T-helper 2 cell treated with Interferon-gamma antibody and Interleukin-4, amounts not matched to agents 100 ng/mL and 5 ng/mL, for 36 hours (primary cell): ENCODE measurements around the gene FCGR1A. TPM values are rescaled to one million over a fixed set of nuclear protein-coding genes. Genes with fewer than 3 reads are reported as not detected.
"Not testable (repeated sequence)": the region's sequence is repeated elsewhere in the genome, so short reads cannot be mapped to it uniquely, and the experiment has no call there.

Source experiments
- intact Hi-C: fragments of 100-400 bp; cut with micrococcal nuclease; formaldehyde crosslinking; loops from one replicate; pipeline ENCODE4 v1.15.1; 2023
- total RNA-seq: library from RNA; stranded (reverse); gene quantifications from 2 replicates; pipeline ENCODE4 v1.2.3, GENCODE V29; 2022

Gene FCGR1A
- total RNA-seq, 1 donor from 2014 or later, result not detected

DNA sequence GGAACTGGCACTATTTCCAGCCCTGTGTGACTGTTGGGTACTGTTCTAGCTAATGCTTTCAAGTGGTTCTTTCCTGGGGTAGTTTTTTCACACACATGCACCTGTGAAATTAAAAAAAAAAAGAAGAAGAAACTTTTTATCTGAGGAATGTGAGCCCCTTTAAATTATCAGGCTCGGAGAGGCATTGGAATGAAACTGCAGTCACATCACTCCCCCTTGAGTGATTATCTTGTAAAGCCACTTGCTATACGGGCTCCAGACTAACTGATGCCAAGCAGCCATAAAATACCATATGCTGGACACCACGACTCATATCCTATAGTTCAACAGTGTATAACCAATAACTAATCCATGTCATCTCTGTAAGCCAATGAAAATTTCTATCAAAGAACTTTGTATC lies 5.4 kb upstream of the FCGR1A start:
- intact Hi-C loops, result not testable (repeated sequence)

DNA sequence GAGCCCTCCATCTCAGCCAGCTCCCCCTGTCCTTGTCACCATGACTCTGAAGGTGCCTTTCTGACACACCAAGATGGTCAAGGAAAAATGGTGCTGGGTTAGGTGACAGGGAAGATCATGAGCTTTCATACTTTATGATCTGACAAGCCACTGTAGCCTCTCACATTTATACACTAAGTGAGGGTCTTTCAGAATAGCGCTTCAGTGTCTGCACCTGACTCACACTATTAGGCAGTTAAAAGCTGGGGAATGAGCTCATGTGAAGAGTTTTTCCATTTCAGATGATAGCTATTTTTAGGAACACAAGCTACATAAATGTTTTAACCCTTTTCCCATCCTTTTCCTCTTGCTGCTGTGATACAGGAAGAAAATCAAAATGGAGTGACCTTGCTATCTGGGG lies 4.2 kb upstream of the FCGR1A start:
- intact Hi-C loops, result not testable (repeated sequence)

DNA sequence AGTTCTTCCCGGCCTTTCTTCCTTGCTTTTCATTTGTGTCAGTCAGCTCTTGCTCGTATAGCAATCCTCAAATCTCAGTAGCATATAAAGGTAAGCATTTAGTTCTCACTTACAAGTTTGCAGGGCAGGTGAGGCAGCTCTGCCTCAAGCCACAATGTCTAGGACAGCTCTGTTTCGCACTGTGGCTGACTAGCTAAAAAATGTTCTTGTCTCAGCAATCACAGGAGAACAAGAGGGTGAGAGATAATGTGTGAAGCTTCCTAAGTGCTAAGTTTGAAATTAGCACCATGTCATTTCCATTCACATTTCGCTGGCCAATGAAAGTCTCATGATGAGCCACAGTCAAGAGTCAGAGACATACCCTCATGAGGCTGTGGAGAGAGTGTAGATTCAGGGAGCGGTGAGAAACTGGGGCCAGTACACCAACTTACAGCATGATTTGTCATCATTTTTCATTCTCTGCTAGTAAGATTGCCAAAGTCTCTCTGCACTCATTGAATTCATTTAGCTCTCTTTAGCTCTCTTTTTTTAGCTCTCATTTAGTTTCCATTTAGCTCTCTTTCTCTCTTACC lies 995 bp upstream of the FCGR1A start:
- intact Hi-C loops, result not testable (repeated sequence)

DNA sequence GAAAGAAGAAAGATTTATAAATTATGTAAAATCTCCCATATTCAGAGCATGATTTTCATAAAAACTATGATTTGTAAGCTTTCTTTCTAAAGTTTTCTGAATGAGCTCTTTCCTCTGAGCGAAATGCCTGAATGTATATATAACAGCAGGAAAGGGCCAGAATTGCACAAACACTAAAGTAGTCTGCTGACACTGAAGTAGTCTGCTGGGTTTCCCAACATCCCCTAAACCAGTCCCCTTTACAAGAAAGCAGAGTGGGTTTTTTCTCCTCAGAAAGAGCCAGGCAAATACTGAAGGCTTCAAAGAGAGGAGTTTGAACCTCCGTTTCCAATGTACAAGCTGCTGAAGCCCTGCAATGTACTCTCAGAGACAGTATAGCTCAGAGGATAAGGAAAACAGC lies 795 bp downstream of the FCGR1A start:
- intact Hi-C loops, result not testable (repeated sequence)

DNA sequence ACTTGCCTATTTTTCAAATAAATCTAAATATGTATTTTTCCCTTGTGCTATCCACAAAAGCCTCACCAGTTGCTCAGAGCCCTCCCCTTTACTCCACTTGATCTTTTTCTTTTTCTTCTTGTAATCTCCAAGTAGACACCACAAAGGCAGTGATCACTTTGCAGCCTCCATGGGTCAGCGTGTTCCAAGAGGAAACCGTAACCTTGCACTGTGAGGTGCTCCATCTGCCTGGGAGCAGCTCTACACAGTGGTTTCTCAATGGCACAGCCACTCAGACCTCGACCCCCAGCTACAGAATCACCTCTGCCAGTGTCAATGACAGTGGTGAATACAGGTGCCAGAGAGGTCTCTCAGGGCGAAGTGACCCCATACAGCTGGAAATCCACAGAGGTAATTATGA lies 1.4 kb downstream of the FCGR1A start:
- intact Hi-C loops, result not testable (repeated sequence)

DNA sequence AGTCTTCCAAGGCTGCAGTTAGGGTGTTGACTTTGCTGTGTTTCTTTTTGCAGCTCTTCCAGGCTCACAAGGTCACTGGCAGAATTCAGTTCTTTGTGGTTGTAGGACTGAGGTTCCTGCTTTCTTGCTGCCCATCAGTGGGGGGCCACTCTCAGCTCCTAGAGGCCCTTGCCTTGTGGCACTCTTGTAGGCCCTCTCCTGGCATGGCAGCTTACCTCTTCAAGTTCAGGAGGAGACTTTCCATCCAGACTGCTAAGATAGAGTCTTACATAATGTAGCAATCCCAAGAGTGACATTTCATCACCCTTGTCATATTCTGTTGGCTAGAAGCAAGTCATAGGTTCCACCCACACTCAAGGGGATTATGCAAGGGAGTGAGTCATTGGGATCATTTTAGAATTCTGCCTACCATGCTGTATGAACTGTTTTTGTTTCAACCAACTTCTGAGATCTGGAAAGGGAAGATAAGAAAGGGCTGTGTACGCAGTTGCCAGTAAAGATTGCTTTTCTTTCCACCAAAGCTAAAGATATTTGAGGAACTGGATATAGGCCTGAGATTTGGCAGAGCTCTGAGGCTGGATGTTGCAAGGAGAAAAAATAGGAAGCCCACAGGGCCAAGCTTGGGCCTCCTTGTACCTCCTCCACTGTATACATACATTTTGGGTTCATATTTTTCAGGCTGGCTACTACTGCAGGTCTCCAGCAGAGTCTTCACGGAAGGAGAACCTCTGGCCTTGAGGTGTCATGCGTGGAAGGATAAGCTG lies 5.4 kb downstream of the FCGR1A start:
- intact Hi-C loops, result not testable (repeated sequence)

DNA sequence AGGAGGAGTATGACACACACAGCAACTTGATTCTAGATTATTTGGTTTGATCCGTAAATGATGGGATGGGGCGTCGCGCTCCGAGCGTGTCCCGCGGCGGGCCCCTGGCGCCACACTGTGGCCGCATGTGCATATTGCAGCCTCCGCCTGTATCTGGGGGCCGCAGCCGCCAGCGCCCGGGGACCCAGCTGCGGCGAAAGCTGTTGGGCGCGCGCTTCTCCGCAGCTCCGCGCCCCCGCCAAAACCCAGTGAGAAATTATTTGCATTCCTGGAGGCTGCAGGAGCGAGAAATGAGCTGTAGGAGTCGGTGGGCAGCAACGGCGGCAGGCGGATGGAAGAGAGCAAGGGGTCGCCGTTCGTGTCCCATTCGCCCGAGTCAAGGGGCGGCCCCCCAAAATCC lies 10.0 kb downstream of the FCGR1A start:
- intact Hi-C loops, result not testable (repeated sequence)

DNA sequence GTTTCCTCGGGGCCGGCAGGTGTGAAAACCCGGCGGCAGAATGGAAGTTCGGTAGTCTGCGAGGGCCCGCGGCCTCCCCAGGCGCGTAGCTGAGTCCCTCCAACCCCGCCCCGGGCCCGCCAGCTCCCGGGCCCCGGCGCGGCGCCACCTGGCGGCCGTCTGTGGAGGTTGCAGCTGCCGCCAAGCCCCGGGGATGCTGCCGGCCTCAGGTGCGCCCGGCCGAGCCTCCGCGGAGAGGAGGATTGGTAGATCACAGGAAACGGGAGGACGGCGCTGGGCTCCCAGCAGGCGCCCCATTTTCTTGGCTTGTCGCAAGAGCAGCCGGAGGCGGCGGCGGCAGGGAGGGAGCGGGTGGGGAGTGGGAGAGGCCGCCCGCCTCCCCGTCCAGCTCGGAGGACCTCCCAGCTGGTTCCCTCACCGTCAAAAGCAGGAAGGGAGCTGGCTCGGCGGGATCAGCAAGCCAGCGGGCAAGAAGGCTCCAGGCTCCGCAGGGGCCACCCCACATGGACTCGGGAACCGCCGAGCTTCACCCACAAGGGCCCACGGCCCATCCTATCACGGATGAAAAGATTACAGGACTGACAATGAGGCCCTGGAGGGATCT lies 10.5 kb downstream of the FCGR1A start:
- intact Hi-C loops, result not testable (repeated sequence)

DNA sequence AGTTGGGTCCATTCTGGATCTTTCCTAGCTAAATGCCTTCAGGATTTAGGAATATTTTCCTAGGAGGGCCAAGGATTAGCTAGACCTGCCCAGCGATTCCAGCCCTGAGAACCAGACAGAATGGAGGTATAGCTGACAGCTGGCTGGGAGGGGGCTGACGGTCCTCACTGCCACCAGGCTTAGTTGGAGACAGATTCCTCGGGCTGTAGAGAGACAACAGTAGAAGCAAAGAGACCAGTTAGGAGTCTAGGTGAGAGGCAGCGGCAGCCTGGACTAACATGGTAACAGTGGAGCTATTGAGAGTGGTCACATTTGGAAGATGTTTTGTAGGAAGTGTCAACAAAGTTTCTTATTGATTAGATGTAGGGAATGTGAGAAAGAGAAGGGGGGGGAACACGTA lies 11.4 kb downstream of the FCGR1A start:
- intact Hi-C loops, result not testable (repeated sequence)

DNA sequence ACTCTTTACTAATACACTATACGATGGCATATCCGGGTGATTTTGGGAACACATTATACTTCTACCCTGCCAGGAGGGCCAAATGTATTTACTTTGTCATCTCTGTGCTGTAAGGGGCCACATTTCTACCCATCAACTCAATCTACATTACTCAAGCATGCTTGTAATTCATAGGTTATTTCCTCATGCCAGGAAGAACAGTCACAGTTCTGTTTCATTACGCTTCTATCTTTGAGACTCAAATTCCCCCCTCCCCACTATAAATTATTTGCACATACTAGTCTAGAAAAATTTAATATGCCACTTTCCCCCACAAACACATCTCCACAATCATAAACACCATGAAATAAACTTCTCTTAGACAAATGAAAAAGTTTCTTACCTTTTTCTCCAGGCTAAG lies 19.1 kb downstream of the FCGR1A start:
- intact Hi-C loops, result not testable (repeated sequence)

DNA sequence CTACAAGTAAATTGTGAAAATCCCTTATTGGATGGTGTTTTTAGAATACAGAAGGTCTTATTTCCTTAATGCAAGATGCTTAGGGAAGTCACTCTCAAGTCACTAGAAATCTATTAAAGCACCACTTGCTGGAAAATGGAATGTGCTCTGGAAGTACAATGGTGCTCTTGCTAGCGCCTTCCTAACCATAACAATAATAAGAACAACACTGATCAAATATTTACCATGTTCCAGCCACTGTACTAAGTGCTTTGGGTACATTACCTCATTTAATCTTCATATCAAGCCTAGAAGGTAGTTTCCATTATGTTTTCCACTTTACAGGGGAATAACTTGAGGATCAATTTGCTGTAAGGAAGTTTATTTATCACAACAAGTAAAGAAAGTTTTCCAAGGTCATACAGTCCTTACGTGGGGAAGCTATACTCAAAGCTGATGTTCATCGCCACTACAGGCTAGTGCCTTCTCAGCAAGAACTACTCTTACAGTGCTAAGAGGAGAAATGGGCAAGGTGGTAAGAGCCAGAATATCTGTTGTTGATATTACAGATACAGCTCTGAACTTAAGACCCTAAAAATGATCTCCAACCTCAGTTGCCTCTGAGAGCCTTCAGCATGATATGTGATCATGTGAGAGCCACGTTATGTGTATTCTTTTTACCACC lies 22.1 kb downstream of the FCGR1A start:
- intact Hi-C loops, result not testable (repeated sequence)

DNA sequence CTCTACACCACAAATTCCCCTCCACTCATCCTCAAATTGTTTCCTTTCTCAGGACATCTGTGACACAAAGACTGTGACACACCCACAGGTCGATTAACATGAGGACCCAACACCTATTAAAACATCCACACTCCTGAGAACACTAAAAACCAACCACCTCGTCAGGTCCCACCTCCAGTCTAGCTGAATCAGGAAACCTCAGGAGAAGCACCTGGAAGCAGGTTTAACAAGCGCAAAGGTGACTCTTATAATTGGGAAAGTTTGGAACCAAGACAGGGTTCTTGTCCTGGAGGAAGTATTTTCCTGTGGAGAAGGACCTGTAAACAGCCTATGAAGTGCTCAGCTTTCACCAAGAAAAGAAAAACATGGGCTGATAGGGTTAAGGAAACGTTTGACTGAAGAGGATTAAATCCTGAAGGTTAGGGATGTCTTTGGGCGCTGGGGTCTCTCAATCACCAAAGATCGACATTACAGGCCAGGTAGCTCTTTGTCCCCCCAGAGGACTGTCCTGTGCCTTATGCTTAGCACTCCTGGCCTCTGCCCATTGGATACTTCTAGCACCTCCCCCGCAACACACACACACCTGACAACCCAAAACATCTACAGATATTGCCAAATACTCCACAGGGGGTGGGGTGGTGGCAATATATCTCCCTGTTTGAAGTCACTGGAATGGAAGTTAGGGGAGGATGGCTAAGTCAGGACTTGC lies 28.4 kb downstream of the FCGR1A start:
- intact Hi-C loops, result not testable (repeated sequence)

DNA sequence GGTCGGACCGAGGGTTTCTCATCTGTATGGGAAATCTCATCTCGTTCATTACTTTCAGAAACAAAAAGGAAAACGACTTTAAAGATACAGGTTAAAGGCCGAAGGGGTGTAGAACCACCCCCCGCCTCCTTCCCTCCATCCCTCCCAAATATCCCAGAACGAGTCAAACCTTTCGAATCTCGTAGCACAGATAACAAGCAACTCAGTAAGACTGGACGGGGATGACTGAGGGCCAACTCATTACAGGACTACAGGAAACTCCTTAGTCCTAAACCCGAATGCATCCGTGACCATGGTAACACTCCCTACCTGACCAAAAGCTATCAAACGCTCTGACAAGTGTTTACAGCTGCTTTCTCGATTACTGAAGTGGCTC lies 29.0 kb downstream of the FCGR1A start:
- intact Hi-C loops, result not testable (repeated sequence)

DNA sequence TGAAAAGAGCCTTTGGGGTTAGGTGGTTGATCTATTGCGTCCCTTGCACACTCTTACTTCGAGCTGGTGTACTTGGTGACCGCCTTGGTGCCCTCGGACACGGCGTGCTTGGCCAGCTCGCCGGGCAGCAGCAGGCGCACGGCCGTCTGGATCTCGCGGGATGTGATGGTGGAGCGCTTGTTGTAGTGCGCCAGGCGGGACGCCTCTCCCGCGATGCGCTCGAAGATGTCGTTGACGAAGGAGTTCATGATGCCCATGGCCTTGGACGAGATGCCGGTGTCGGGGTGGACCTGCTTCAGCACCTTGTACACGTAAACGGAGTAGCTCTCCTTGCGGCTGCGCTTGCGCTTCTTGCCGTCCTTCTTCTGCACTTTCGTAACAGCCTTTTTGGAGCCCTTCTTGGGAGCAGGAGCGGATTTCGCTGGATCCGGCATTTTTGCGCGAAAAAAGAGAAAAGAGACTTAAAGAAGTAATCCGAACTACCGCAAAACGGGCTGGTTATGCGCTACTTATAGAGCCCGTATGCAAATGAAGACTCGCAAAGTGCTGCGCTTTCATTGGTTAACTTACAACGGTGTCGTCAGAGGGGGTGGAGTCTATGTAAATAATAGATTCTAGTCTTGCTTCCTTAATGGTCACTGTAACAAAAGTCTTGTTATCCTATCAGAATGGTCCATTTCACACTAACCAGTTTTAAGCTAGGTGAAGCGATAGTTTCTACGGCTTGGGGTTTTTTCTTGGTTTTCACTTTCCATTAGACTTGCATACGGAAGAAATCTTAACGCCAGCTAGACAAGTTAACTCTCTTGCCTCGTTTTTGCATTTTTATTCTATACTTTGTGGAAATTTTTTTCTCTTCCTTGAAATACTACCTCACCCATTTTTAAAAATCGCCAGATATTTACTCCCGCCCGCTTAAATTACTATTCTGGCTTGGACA lies 29.7 kb downstream of the FCGR1A start:
- intact Hi-C loops, result not testable (repeated sequence)

DNA sequence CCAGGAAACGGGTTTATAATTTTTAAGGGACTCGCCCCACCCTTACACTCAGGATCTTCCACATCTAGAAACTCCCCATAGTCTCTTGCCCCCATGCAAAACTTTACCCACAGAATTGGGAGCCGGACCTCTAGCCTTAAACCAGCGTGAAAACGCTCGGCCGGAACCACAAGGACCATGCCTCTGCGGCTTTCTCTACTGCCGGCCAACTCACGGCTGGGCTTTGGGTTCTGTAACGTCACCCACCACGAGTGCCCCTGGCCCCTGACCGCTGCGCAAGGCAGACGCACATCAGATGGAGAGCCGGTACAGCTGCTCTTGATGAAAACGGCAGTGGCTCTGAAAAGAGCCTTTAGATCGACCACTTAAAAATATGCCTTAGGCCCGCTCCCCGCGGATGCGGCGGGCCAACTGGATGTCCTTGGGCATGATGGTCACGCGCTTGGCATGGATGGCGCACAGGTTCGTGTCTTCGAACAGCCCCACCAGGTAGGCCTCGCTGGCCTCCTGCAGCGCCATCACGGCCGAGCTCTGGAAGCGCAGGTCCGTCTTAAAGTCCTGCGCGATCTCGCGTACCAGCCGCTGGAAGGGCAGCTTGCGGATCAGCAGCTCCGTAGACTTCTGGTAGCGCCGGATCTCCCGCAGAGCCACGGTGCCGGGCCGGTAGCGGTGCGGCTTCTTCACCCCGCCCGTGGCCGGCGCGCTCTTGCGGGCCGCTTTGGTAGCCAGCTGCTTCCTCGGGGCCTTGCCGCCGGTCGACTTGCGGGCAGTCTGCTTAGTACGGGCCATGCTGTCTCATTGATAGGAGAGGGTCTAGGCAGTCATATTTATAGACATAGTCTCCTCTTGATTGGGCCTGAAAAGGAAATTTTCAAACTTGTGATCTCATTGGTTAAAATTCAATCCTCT lies 30.7 kb downstream of the FCGR1A start:
- intact Hi-C loops, result not testable (repeated sequence)

DNA sequence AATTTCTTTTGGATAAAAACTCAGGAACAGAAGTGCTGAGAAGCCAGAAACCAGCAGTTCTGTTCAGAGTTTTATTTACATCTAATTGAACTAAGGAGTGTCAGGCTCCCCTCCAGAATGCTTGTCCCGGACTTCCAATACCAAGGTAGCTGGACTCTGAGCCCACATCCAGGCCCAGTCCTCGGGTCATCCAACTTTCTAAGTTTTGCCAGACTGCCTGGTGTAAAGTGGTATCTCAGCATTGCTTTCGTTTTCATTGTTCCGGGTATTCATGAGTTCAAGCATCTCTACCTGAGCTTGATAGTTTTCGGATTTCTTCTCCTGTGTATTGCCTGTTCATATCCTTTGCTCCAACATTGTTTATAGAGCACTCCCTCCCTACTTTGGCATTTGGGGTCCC lies 37.9 kb downstream of the FCGR1A start:
- intact Hi-C loops, result not testable (repeated sequence)

DNA sequence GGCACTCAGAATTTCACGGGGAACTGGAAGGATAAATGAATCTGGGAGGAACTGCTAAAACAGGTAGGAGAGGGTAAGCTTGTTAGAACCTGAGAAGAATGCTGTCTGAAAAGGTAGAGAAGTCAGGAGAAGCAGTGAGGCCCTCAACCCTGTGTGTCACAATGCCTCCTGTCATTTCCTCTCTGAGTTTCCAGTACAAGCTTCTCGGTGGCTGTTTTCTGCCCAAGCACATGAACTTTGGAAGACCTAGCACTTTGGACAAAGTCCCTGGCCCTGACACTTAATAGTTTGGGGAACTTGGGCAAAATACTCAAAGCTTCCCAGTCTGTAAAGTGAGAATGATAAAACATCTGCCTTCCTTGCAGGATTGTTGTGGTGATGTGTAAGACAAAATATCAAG lies 44.1 kb downstream of the FCGR1A start:
- intact Hi-C loops, result not testable (repeated sequence)

DNA sequence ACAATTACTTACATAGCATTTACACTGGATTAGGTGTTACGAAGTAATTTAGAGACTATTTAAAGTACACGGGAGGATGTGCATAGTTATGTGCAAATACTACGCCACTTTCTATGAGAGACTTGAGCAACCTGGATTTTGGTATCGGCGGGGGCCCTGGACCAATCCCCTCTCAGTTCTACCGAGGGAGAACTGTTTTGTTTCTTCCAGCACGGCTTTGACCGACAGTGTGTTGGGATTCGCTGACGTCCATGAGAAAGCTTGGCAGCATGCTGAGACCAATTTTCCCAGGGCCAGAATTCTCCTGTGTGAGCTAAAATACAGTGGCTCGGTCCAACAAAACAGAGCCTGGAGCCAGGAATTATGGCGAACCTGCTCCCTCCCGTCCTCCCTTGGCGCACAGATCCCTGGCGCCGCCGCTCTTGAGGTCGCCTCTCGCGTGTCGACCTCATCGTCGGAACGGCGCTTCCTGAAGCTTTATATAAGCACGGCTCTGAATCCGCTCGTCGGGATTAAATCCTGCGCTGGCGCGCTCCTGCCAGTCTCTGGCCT lies 49.3 kb downstream of the FCGR1A start:
- intact Hi-C loops, result not testable (repeated sequence)
